NCI-H1436 treated with DMSO at 0.1 percent for 48 hours (cell line): Measurements from ENCODE around the gene UGT1A7.

Experiments used
- DNase-seq: peaks from one replicate; lab custom pipeline; 2025; lab: John Stamatoyannopoulos, UW

UGT1A7 gene

GRCh38 chr2:233817995-233818638, 136.4 kb downstream of the UGT1A7 start:
- no peak for DNase-seq

- DNase-seq: no peak
Measured at GRCh38 chr2:233818639-233819621, 137.2 kb downstream of the UGT1A7 start.

GRCh38 chr2:233819884-233820773, 138.4 kb downstream of the UGT1A7 start:
- DNase-seq: no peak

- DNase-seq: no peak
Measured at GRCh38 chr2:233820774-233821105, 139.0 kb downstream of the UGT1A7 start.

GRCh38 chr2:233821196-233821595, 139.5 kb downstream of the UGT1A7 start:
- no peak for DNase-seq

- no peak for DNase-seq
Measured at GRCh38 chr2:233821709-233822100, 140.0 kb downstream of the UGT1A7 start.

- no peak for DNase-seq
Measured at GRCh38 chr2:233822101-233822771, 140.5 kb downstream of the UGT1A7 start.
